BLaER1 (cell line): ENCODE measurements around the gene ANO2.

ENCODE experiments used
- H3K27ac ChIP-seq: shearing (Covaris generic); formaldehyde crosslinking; 2 replicates; pipeline ENCODE4 v1.8.1; 2022
- H3K27me3 ChIP-seq: shearing (Covaris generic); formaldehyde crosslinking; 2 replicates; pipeline ENCODE4 v1.8.1; 2022
- H3K36me3 ChIP-seq: shearing (Covaris generic); formaldehyde crosslinking; 2 replicates; pipeline ENCODE4 v1.8.1; 2022
- H3K4me1 ChIP-seq: shearing (Covaris generic); formaldehyde crosslinking; 2 replicates; pipeline ENCODE4 v1.8.1; 2022
- H3K4me2 ChIP-seq: shearing (Covaris generic); formaldehyde crosslinking; 2 replicates; pipeline ENCODE4 v1.8.1; 2022
- H3K4me3 ChIP-seq: shearing (Covaris generic); formaldehyde crosslinking; 2 replicates; pipeline ENCODE4 v1.8.1; 2022
- H3K9ac ChIP-seq: shearing (Covaris generic); formaldehyde crosslinking; 2 replicates; pipeline ENCODE4 v1.8.1; 2022
- H3K9me3 ChIP-seq: shearing (Covaris generic); formaldehyde crosslinking; 2 replicates; pipeline ENCODE4 v1.8.1; 2022
- H4K20me1 ChIP-seq: shearing (Covaris generic); formaldehyde crosslinking; 2 replicates; pipeline ENCODE4 v1.8.1; 2022
- Cebpa-rat ChIP-seq: shearing (Covaris generic); IDR thresholded peaks from 2 replicates; pipeline ENCODE4 v1.8.1; 2022

The ANO2 gene

DNA sequence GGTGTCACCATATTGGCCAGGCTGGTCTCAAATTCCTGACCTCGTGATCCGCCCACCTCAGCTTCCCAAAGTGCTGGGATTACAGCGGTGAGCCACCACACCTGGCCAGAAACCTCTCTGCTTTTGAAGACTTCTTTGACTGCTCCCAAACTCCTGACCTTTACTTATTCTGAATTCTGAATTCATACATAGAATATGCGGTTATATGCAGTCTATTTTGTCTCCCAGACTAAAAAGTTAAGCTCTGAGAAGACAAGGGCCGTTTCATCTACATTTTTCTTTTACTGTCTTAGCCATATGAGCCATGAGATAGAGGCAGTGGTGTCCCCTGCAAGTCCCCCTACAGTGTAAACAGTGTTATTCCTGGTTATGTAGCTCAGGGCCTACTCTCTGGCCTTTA is 333.9 kb downstream of the ANO2 start:
- Histone ChIP-seq H3K4me2 (no peak overlapping the region), H3K4me3 (no peak overlapping the region), H3K4me1 (no peaks in the 10 kb centered on the region), H4K20me1 (no peaks in the 10 kb centered on the region), H3K9me3 (no peaks in the 10 kb centered on the region), H3K9ac (no peak overlapping the region), H3K27me3 (no peaks in the 10 kb centered on the region), H3K27ac (no peak overlapping the region), H3K36me3 (no peaks in the 10 kb centered on the region)
- TF ChIP-seq Cebpa-rat, result no peak

DNA sequence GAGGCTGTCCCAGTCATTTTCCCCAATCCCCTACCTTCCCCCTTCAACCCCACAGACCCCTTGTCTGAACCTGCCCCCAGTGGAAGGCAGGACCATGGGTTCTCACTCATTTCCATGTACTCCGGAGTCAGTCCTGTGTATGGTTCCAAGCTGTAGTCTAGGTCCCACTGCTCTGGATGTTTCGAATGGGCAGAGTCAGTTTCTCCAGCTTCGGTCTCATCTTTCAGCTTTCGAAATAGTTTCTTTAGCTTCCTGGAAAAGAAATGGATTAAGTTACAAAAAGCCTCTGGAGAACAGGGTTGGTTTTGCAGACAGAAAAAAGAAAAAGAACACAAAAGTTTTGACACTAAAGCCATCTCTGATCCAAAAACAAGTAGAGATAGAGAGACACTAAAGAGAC is 345.7 kb downstream of the ANO2 start:
- H3K4me1 ChIP-seq, result no peaks in the 10 kb centered on the region
- no peak overlapping the region for H3K9ac ChIP-seq
- H3K36me3 ChIP-seq, result no peaks in the 10 kb centered on the region
- H4K20me1 ChIP-seq, result no peaks in the 10 kb centered on the region
- TF ChIP-seq Cebpa-rat, result no peak
- H3K4me3 ChIP-seq, result no peak overlapping the region
- H3K4me2 ChIP-seq, result no peak overlapping the region
- H3K27ac ChIP-seq, result no peak overlapping the region
- no peaks in the 10 kb centered on the region for H3K9me3 ChIP-seq
- no peaks in the 10 kb centered on the region for H3K27me3 ChIP-seq

DNA sequence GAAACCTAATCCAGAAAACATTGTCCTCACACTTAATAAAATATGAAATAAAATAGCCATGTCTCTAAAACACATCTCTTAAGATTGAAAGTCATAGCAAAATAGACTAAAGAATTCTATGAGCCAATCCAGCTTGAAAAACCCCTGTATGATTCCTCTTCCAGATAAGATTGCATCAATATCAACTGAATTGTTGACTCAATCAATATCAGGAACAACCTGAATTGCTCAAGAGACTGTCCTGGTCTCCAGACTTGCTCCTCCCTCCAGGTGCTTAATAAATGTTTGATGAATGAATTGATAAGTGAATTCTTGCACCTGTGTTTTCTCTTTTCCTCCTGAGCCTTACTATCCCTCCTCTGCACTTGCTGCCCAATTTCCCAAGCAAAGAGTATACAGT is 351.1 kb downstream of the ANO2 start:
- H3K4me2 ChIP-seq, result no peak overlapping the region
- no peak overlapping the region for H3K27ac ChIP-seq
- H4K20me1 ChIP-seq, result no peaks in the 10 kb centered on the region
- no peak overlapping the region for H3K9ac ChIP-seq
- H3K36me3 ChIP-seq, result no peaks in the 10 kb centered on the region
- H3K9me3 ChIP-seq, result no peaks in the 10 kb centered on the region
- no peak overlapping the region for H3K4me3 ChIP-seq
- H3K27me3 ChIP-seq, result no peaks in the 10 kb centered on the region
- H3K4me1 ChIP-seq, result no peaks in the 10 kb centered on the region
- TF ChIP-seq Cebpa-rat, result no peak

DNA sequence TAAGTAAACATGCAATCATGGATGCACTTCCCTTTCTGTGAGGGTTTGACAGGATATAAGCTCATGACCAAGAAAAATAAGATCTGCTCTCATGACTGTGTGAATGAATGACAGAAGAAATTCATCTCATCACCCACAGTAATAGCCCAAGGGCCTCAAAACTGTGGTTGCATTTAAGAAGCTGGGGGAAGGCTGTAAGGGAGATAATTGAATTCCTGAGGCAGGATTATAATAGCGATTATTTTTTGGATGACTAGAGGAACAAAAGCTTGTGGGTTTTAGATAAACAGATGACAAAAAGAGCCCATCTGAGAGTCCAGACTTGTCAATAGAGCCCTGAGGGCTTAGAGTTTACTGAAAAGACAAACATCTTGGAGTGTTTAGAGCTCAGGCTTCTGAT is 352.0 kb downstream of the ANO2 start:
- Histone ChIP-seq H3K9ac (no peak overlapping the region), H3K9me3 (no peaks in the 10 kb centered on the region), H3K27me3 (no peaks in the 10 kb centered on the region), H3K36me3 (no peaks in the 10 kb centered on the region), H3K27ac (no peak overlapping the region), H3K4me2 (no peak overlapping the region), H3K4me3 (no peak overlapping the region), H4K20me1 (no peaks in the 10 kb centered on the region), H3K4me1 (no peaks in the 10 kb centered on the region)
- TF ChIP-seq Cebpa-rat, result no peak

DNA sequence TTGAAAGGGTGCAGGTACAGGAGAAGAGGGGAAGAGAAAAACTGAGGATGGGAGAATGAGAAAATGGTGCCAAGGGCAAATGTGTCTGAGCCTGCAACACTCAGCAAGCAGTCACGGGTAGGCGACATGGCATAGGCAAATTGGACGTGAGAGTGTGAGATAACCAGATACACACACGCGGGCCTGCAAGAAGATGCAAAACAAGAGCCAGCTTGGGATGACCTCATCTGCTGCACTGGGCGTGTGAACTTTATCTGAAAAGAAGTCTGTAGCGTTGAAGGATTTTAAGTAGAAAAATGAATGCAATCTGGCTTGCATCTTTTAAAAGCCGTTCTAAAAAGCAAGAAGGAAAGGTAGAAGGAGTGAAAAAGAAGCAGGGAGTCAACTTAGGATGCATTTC is 352.7 kb downstream of the ANO2 start:
- H3K9me3 ChIP-seq, result no peaks in the 10 kb centered on the region
- H3K4me3 ChIP-seq, result no peak overlapping the region
- H3K27ac ChIP-seq, result no peak overlapping the region
- no peak overlapping the region for H3K9ac ChIP-seq
- no peaks in the 10 kb centered on the region for H3K36me3 ChIP-seq
- H3K4me2 ChIP-seq, result no peak overlapping the region
- H3K4me1 ChIP-seq, result no peaks in the 10 kb centered on the region
- no peaks in the 10 kb centered on the region for H4K20me1 ChIP-seq
- H3K27me3 ChIP-seq, result no peaks in the 10 kb centered on the region
- no peak for TF ChIP-seq Cebpa-rat

DNA sequence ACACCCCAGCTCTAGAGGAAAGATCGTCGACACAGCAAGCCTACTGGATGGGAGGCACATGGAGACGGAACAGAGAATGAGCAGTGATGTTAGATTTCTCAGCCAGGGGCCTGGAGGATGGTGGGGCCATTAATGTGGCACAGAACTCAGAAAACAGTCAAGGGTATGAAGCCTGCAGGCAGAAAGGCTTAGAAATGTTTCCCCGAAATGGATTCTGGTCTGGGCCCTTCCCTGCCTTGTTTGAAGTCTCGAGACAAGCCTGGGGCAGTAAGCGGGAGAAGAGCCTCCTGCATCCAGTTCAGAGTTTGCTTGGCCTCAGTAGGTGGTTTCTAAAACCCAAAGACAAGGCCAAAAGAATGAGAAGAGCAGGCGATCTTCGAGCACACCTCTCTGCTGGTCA is 354.7 kb downstream of the ANO2 start:
- Histone ChIP-seq H3K4me2 (no peak overlapping the region), H3K9ac (no peak overlapping the region), H3K4me1 (no peaks in the 10 kb centered on the region), H3K9me3 (no peaks in the 10 kb centered on the region), H3K4me3 (no peak overlapping the region), H4K20me1 (no peaks in the 10 kb centered on the region), H3K36me3 (no peaks in the 10 kb centered on the region), H3K27ac (no peak overlapping the region), H3K27me3 (no peaks in the 10 kb centered on the region)
- no peak for TF ChIP-seq Cebpa-rat

DNA sequence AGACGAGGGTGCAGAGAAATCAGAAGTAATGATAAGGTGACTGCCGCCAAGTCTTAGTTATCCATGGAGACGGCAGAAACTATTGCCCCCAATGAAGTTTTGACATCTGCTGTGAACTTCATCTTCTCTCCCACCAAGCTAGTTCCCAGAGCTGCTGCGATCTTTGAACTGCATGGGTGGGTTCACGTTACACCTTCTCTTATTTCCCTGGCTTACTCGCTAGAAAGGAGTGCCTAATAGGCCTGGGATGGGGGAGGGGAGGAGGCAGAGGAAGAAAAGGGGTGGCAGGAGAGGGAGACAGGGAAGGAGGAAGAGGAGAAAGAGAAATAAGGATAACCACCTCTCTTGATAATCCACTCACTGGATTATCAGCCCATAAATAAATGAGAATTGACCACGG is 356.0 kb downstream of the ANO2 start:
- Histone ChIP-seq H3K4me2 (no peak overlapping the region), H3K36me3 (no peaks in the 10 kb centered on the region), H3K4me1 (no peaks in the 10 kb centered on the region), H4K20me1 (no peaks in the 10 kb centered on the region), H3K27me3 (no peaks in the 10 kb centered on the region), H3K9ac (no peak overlapping the region), H3K9me3 (no peaks in the 10 kb centered on the region), H3K4me3 (no peak overlapping the region), H3K27ac (no peak overlapping the region)
- no peak for TF ChIP-seq Cebpa-rat

DNA sequence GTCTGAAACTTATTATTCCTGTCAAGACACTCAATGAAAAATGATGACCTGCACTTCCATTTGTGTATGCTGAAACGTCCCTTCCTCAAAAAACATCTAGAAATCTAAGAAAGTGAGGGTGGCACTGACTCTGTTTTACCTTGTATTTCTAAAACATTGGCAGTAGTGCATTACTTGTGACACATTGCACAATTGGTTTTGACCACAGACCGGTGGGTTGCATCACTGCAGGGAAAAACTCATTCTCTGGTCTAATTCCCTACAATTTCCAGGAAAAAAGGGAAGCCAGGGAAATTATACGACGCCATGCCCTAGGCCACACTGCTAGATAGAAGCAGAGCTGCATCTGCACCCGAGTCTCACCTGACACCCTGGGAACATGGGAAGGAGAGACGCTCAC is 356.5 kb downstream of the ANO2 start:
- Histone ChIP-seq H3K9me3 (no peaks in the 10 kb centered on the region), H3K4me2 (no peak overlapping the region), H3K27me3 (no peaks in the 10 kb centered on the region), H4K20me1 (no peaks in the 10 kb centered on the region), H3K36me3 (no peaks in the 10 kb centered on the region), H3K9ac (no peak overlapping the region), H3K27ac (no peak overlapping the region), H3K4me3 (no peak overlapping the region), H3K4me1 (no peaks in the 10 kb centered on the region)
- no peak for TF ChIP-seq Cebpa-rat

DNA sequence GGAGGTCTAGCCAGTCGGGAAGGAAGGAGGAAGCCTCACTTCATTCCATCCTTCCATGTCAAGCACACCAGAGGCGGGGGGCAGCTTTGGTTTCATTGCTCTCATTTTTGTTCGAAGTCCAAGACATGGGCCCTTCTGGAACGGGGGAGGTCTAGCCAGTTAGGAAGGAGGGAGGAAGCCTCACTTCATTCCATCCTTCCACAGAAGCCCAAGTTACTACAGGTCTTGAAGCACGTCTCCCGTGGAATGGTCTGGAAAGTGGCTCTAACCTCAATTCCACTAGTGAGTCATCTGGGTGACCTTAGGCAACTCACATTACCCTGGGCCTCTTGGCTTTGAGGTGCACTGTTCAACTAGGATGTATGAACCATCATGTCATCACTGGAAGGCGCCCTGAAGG is 356.9 kb downstream of the ANO2 start:
- no peaks in the 10 kb centered on the region for H3K36me3 ChIP-seq
- H3K9ac ChIP-seq, result no peak overlapping the region
- no peak overlapping the region for H3K4me3 ChIP-seq
- H3K4me2 ChIP-seq, result no peak overlapping the region
- no peaks in the 10 kb centered on the region for H4K20me1 ChIP-seq
- no peaks in the 10 kb centered on the region for H3K9me3 ChIP-seq
- H3K27me3 ChIP-seq, result no peaks in the 10 kb centered on the region
- no peak overlapping the region for H3K27ac ChIP-seq
- no peaks in the 10 kb centered on the region for H3K4me1 ChIP-seq
- no peak for TF ChIP-seq Cebpa-rat

DNA sequence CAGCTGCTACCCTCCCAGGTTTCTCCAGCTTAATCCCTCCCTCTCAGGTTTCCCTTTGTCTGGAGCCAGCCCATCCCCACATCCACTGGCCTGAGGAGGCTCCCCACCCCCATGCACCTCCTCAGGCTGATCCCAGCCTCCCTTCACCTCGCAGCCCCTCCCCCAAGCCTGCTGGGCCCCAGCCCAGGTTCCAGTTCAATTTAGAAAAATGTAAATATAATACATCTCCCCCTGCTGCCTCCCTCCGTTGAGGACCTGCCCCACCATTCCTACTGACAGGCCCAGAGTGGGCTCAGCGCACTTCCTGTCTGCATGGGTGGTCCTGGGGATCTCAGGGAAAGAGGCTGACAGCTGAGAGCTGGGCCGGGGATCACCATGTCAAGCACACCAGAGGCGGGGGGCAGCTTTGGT is 357.3 kb downstream of the ANO2 start:
- Histone ChIP-seq H3K4me2 (no peak overlapping the region), H3K27me3 (no peaks in the 10 kb centered on the region), H3K9ac (no peak overlapping the region), H3K4me1 (no peaks in the 10 kb centered on the region), H3K4me3 (no peak overlapping the region), H3K9me3 (no peaks in the 10 kb centered on the region), H3K36me3 (no peaks in the 10 kb centered on the region), H3K27ac (no peak overlapping the region), H4K20me1 (no peaks in the 10 kb centered on the region)
- TF ChIP-seq Cebpa-rat, result no peak

DNA sequence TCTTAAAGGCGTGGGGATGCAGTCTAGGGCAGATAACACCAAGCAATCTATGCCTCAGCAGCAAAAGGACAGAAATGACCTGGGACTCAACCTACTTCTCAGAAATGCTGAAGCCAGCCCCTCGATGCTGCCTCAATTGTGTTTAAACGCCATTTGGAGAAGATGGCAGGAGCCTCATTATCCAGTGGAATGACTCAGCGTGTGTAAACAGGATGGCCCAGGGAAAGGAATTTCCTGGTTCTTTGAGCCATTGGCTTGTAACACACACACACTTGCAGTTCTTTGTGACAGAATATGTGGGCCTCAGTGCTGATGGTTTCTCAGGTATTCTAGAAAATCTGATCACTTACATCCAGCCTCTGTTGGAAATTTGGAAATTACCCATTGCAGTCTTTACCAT is 358.9 kb downstream of the ANO2 start:
- no peaks in the 10 kb centered on the region for H3K9me3 ChIP-seq
- no peak overlapping the region for H3K4me3 ChIP-seq
- H3K27ac ChIP-seq, result no peak overlapping the region
- H3K27me3 ChIP-seq, result no peaks in the 10 kb centered on the region
- H3K4me2 ChIP-seq, result no peak overlapping the region
- no peak for TF ChIP-seq Cebpa-rat
- H3K4me1 ChIP-seq, result peaks cover 4% of the 10 kb centered on the region; the same call in 1 of the 2 replicates
- H3K9ac ChIP-seq, result no peak overlapping the region
- H4K20me1 ChIP-seq, result no peaks in the 10 kb centered on the region
- no peaks in the 10 kb centered on the region for H3K36me3 ChIP-seq
